Measurements from ENCODE around the gene SH3RF2. TPM values are rescaled to one million over a fixed set of nuclear protein-coding genes. Genes with fewer than 3 reads are reported as not detected.

The SH3RF2 gene
- total RNA-seq, 1 donor from 2014 or later, result not detected

- no peak overlapping the region for H3K4me3 Mint-ChIP-seq (ENCODE audit: unreplicated experiment)
- peaks cover 2% of the 10 kb centered on the region for H3K9me3 Mint-ChIP-seq (ENCODE audit: unreplicated experiment)
- H3K27ac Mint-ChIP-seq (ENCODE audit: unreplicated experiment), result no peak overlapping the region
- no peaks in the 10 kb centered on the region for H3K4me1 Mint-ChIP-seq (ENCODE audit: low read depth, unreplicated experiment)
- peaks cover 6% of the 10 kb centered on the region for H3K36me3 Mint-ChIP-seq (ENCODE audit: unreplicated experiment)
- TF ChIP-seq CTCF (IDR thresholded peaks at IDR 0.05; ENCODE audit: partially characterized antibody, unreplicated experiment), result no peak
- H3K27me3 Mint-ChIP-seq (ENCODE audit: unreplicated experiment), result peaks cover 3% of the 10 kb centered on the region
- no peak for DNase-seq
Observed at GRCh38 chr5:145898171-145898570, 38.2 kb upstream of the SH3RF2 start.

- Mint-ChIP-seq H3K4me3 (ENCODE audit: unreplicated experiment) (no peak overlapping the region), H3K9me3 (ENCODE audit: unreplicated experiment) (peaks cover 2% of the 10 kb centered on the region), H3K27ac (ENCODE audit: unreplicated experiment) (no peak overlapping the region), H3K4me1 (ENCODE audit: low read depth, unreplicated experiment) (no peaks in the 10 kb centered on the region), H3K27me3 (ENCODE audit: unreplicated experiment) (no peaks in the 10 kb centered on the region), H3K36me3 (ENCODE audit: unreplicated experiment) (peaks cover 6% of the 10 kb centered on the region)
- no peak for DNase-seq
- no peak for TF ChIP-seq CTCF (IDR thresholded peaks at IDR 0.05; ENCODE audit: partially characterized antibody, unreplicated experiment)
Observed at GRCh38 chr5:145902421-145902820, 34.0 kb upstream of the SH3RF2 start.

- no peak for TF ChIP-seq CTCF (IDR thresholded peaks at IDR 0.05; ENCODE audit: partially characterized antibody, unreplicated experiment)
- Mint-ChIP-seq H3K27me3 (ENCODE audit: unreplicated experiment) (no peaks in the 10 kb centered on the region), H3K9me3 (ENCODE audit: unreplicated experiment) (peaks cover 2% of the 10 kb centered on the region), H3K4me1 (ENCODE audit: low read depth, unreplicated experiment) (no peaks in the 10 kb centered on the region), H3K27ac (ENCODE audit: unreplicated experiment) (no peak overlapping the region), H3K36me3 (ENCODE audit: unreplicated experiment) (peaks cover 6% of the 10 kb centered on the region), H3K4me3 (ENCODE audit: unreplicated experiment) (no peak overlapping the region)
- DNase-seq, result no peak
Observed at GRCh38 chr5:145903113-145903512, 33.3 kb upstream of the SH3RF2 start.

GRCh38 chr5:145903867-145904266 is 32.5 kb upstream of the SH3RF2 start:
- TF ChIP-seq CTCF (IDR thresholded peaks at IDR 0.05; ENCODE audit: partially characterized antibody, unreplicated experiment), result no peak
- DNase-seq, result no peak
- no peaks in the 10 kb centered on the region for H3K27me3 Mint-ChIP-seq (ENCODE audit: unreplicated experiment)
- no peak overlapping the region for H3K27ac Mint-ChIP-seq (ENCODE audit: unreplicated experiment)
- H3K4me1 Mint-ChIP-seq (ENCODE audit: low read depth, unreplicated experiment), result no peaks in the 10 kb centered on the region
- H3K4me3 Mint-ChIP-seq (ENCODE audit: unreplicated experiment), result no peak overlapping the region
- H3K9me3 Mint-ChIP-seq (ENCODE audit: unreplicated experiment), result peaks cover 2% of the 10 kb centered on the region
- H3K36me3 Mint-ChIP-seq (ENCODE audit: unreplicated experiment), result peaks cover 6% of the 10 kb centered on the region

GRCh38 chr5:145904743-145905142 is 31.6 kb upstream of the SH3RF2 start:
- Mint-ChIP-seq H3K4me1 (ENCODE audit: low read depth, unreplicated experiment) (no peaks in the 10 kb centered on the region), H3K27ac (ENCODE audit: unreplicated experiment) (no peak overlapping the region), H3K4me3 (ENCODE audit: unreplicated experiment) (no peak overlapping the region), H3K9me3 (ENCODE audit: unreplicated experiment) (no peaks in the 10 kb centered on the region), H3K36me3 (ENCODE audit: unreplicated experiment) (peaks cover 6% of the 10 kb centered on the region), H3K27me3 (ENCODE audit: unreplicated experiment) (no peaks in the 10 kb centered on the region)
- TF ChIP-seq CTCF (IDR thresholded peaks at IDR 0.05; ENCODE audit: partially characterized antibody, unreplicated experiment), result no peak
- DNase-seq, result no peak

Data from glutamatergic neuron (in vitro differentiated cells).